Astrocyte of the hippocampus (primary cell): ENCODE results near the gene ADGRL2.

Experiments
- DNase-seq: peaks from one replicate; pipeline ENCODE4 v3.0.0; 2011; ENCODE audit warnings: low read depth, low spot score

The ADGRL2 gene

DNA sequence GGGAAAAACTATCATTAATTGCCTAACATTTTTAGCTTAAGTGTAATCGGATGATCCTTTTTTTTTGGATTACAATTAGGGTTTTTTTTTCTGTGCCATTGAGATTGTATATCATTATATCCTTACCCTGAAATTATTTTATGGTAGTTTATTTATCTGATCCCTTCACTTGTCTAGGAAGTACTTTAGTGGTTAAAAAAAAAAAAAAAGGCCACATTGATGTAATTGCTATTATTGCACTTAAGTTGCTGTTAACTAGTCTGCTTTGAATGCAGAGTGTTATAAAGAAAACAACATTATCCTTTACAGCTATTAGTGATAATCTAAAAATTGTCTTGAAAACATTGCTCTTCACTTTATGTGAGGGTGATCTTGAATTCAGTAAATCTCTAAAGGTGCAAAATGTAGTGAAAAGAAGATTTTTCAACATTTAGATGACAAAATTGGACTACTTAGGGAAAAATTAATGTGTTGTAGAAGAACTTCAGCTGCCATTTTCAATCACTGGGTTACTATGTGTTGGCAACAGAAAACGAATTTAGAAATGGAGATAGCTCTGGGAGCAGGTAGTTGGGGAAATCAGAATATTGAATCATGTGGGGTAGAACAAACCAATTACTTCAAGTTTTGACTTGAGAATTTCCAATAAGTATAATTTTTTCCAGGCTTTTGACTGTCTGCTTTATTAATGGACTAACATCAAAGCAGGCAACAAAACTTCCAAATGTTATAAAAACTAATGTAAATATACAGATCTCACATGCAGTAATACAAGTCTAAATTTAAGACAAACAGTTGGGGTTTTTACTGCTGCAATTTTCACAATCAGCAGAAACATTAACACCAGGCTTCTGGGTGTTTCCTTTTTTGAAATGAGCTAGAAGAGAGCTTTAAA is 5.0 kb downstream of the ADGRL2 start:
- no peak for DNase-seq

DNA sequence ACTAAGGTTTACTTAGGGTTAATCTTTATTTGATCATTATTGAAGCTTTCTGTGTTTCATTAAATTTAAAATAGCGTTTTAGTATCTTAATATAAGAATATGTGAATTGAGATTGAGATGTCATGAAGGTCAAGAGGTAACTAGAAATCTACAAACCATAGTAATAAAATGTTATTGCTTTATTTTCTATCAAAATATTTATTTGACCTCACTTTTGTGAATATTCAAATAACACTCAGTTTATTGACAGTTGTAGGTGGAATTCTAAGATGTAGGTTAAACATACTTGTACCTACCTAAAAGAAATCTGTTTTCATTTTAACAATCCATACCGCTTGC is 5.7 kb downstream of the ADGRL2 start:
- no peak for DNase-seq

DNA sequence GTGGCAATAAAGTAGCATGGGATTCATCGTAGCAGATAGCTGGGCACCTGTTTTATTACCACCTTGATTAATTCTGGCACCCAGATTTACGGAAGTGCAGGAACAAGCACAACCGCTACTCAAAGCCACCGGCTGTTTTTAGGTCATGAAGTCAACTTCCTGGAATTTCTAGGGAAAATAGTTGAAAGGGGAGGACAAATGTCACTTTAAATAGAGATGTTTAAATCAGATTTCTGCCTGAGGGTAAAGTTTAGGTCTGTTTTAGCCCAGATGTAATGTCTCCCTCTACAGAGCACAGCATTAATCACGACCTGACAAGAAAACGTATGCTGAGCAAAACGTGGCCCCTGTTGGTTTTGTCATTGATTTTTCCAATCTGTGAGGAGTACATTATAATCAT is 8.0 kb downstream of the ADGRL2 start:
- no peak for DNase-seq

DNA sequence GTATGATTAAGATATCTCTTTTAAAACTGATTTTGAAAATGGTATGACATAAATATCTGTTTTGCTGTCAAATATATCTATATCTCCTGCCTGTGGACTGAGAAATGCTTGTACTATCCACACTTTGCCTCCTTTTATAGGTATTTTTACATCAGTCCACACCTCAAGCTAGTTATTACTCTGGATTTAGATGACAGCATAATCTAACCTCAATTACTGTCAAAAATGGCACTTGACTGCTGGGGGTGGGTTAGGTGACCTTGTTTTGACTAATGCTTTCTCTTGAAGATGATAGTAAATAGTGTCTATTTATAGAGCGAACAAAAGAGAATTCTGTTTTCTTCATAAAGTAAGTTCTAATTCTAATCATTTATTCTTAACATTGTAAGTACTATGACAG is 9.1 kb downstream of the ADGRL2 start:
- no peak for DNase-seq

DNA sequence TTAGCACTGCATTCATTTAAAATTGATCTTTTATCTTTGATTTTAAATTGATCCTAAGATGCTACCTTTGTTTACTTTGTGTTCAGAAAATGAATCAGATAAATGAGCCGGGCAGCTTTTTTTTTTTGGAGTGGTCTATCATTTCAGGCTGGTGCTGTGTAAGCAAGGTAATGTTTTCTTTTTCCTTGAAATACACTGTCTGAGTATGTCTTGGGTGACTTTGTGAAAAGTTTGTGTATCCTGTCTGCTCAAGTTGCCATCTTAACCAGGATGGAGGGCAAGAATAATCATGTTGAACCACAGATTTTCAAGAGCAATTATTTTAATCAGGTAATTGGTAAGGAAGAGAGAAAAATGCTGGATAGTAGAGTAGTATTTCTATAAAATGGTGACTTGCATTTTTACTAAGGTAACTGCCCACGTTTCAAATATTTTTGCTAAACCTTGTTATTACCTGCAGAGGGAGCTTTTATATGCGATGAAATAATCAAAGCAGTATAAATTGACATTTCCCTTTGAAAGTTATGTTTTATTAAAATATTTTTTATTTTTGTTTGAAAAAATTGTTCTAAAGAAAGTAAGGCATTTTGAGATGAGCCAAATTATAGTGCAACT is 11.1 kb downstream of the ADGRL2 start:
- DNase-seq: no peak

DNA sequence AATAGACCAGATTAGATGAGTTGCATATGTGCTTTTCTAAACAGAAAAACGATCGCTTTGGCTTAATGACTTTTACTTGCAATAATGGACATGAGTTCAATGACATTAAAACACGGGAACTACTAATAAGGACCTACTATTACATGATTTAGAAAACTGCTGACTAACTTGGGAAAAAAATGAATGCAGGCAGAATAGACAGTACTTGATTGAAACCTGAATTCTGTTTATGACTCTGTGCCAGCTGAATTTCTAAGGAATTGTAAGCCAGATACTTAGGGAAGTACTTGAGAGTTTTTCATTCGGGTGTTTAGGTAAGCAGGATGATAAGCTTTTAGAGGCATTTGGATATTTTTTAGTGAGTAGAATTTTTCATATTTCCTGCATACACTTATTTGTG is 12.0 kb downstream of the ADGRL2 start:
- DNase-seq: no peak

DNA sequence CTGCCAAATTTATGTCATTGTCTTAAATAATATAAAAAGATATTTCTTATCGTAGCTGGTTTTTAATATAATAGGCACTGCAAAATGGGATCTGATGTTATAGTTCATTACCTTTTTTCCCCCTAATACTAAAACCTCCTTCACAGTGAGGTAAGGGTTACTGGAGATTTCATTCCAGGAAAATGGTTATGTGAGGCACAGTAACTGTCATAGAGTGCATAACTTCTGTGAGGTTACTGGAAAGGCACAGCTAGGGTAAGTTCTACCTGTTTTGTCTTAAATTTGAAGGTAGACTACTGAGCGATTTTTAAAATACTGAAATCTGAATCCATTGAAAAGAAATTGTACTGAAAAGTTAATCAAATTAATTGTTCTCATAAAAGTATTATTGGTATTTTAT is 13.0 kb downstream of the ADGRL2 start:
- DNase-seq: no peak

DNA sequence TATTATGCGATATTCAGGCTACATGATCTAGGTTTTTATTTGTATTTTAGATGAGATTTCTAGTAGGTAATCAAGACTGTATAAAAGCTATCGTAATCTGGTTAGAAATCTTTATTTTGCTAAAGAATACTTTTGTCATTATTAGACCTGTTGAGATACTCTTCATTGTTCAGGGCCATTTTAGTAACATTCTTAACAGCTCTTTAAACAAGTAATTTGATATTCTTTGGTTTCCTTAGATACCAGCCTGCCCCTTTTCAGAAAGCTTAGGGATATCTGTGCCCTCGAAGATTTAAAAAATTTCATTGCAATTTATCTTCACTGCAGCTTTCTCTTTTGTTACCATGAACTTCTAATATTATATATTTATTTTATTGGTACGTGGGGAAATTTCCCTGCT is 18.9 kb downstream of the ADGRL2 start:
- no peak for DNase-seq

DNA sequence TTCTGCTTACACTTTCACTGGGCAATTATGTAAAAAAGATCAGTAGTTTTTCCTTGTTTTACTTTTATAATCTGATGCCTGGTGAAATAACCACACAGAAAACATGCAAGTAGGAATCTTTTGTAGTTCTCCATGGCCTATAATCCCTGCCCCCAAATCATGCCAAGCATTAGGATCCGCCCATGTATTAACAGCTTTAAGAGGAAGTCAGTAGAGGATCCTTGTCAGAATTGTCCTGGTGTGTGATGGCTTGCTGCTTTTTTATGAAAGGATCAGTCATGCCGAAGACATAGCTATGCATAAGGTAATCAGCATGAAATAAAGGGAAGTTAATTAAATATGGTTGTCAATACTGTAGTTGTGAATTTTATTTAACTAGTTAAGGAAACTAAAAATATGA is 20.0 kb downstream of the ADGRL2 start:
- no peak for DNase-seq

DNA sequence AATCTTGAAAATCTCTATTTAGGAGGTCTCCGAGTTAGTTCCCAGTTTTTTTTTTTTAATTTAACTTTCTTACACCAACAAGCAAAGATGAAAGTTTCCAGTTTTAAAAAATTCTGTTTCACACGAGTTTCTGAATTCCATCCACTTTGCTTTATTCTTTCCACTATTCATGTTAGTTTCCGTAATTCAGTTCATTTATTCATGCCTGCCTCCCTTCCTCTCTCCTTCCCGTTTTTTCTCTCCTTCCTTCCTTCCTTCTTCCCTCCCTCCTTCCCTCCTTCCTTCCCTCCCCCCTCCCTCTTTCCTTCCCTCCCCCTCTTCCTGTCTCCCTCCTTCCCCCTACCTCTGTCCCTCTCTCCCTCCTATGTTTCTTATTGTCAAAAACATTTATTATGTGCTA is 22.3 kb downstream of the ADGRL2 start:
- no peak for DNase-seq

DNA sequence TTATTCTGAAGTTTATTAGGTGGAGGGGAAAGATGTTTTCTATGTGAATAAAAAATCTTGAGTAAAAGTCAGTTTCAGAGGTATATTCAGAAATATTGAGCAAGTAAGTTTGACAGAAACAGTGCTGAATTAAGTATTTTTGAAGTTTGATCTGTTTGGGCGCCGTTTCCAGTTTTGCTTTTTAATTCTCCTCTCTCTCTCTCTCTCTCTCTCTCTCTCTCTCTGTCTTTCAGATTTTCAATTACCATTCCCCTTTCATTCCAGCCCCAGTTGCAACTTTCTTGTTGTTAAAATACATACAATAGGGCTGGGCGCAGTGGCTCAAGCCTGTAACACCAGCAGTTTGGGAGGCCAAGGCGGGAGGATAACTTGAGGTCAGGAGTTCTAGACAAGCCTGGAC is 24.0 kb downstream of the ADGRL2 start:
- DNase-seq: no peak

DNA sequence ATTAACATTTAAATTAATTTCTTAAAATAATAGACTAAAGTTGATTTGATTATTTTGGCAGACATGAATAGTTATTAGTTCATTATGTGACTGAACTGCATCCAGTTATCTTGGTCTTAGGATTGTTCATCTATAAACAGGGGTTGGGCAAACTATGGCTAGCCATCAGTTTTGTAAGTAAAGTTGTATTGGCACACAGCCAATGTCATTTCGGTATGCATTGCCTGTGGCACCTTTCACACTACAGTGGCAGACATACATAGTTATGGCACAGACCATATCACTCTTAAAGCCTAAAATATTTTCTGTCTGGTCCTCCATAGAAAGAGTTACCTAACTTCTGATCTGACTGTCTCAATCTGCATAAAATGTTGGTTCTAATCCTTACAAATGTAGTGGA is 27.2 kb downstream of the ADGRL2 start:
- no peak for DNase-seq

DNA sequence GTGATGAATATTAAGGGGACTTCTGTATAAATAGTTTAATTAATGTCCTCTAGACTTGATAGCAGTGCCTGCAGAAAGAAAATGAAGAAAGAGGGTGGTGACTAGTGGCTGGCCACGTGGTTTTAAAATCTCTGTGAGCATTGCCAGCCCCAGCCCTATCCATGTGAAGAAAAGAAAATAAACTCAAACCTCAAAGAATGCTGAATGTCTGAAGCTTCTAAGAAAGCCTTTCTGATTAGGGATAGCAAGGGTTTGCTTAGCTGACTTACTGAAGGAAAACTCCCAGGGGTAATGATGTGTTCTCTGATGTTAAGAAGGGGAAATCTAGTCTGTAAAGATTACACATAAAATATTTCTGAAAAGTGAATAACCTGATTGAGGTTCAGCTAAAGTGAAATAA is 31.8 kb downstream of the ADGRL2 start:
- peak; percentile 86 for DNase-seq

DNA sequence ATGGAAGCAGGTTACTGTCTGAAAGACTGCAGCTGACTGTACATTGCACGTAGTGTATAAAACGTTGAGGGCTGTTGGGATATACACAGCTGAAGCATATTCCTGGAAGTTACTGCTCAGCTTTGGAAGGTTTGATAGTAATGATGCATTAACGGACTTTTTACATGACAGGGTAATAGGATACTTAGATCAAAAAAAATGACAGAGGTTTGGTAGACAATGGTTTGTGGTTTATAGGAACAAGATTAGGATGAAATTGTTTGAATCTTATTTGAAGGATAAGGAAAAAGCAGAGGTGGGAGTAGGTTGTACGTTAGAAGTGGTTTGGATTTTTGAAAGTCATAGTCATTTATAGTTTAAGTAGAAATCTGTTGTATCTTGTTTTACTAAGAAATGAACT is 33.0 kb downstream of the ADGRL2 start:
- peak; percentile 4 for DNase-seq

DNA sequence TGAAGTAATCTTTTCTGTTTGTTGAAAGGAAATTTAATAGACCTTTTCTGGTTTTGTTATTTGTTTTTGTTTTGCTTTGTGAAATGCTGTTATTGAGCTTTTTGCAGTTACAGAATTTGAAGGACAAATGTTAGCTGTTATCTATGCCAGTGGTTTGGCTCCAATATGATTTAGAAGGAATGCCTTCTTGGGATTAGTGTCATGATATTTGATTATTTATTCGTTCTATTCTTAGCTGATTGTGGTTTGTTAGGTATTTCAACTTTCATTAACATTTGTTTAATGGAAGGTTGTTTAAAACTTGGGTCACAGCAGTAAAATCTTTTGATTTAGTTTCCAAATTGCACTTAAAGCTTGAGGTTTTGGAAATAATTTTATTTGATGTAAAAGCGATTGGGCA is 33.5 kb downstream of the ADGRL2 start:
- DNase-seq: peak; percentile 63

DNA sequence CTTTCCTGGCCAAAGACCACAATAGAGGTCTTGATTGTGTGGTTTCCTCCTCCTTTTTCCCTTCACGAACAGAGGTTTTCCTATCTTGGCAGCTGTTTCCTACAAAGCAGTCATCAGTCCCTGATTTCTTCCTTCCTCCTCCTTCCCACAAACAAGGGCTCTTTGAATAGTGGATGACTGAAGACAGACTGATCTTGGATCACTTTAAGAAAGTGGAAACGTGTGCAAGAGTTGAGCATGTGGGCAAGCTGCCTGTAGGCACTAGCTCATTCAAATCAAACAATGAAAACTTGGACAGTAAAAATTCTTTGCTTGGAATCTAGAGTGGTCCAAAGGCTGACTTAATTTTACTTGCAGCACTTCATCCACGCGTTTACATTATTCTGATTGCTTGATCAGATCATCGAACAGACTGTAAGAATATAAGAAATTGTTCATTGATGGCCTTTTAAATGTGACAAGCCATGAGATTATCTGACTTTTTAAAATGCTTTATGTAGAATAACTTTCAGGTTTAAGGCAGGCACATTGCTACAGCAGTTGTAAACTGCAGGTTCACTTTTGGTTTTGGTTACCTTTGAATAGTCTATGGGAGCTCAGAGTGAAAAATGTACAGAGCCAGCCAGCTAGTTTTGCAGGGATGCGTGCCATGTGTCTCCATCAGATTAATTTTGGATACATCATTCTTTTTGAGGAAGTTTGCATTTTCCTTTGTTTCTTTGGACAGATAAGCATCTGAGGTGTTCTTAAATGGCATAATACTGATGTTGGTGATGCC is 34.4 kb downstream of the ADGRL2 start:
- DNase-seq: peak; percentile 70

DNA sequence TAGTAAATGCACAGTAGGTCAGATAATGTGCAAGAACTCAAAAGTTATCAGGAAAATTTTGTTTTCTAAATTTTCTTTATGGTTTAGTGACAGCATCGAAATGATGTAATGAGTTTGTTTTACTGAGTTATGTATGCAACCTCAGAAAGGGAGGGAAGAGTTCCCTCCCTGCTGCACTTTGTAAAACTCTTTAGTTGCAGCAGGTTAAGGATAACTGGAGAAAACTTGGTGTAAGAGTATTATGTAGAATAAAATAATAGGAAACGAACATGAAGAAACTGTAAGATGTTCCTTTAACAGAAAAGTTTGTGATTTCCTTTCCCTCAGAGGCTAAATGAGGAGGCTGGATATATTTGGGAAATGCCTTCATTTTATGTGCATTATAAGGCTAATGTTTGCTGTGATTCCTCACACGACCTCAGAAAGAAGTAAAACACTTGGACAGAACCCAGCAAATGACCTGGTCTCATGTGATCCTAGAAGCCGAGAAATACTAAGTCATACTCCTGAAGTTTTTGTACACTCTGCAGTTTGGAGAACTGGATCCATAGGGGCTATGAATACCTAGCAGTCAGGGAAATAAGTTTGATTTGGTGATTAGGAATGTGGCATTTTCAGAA is 35.4 kb downstream of the ADGRL2 start:
- DNase-seq: peak; percentile 10

DNA sequence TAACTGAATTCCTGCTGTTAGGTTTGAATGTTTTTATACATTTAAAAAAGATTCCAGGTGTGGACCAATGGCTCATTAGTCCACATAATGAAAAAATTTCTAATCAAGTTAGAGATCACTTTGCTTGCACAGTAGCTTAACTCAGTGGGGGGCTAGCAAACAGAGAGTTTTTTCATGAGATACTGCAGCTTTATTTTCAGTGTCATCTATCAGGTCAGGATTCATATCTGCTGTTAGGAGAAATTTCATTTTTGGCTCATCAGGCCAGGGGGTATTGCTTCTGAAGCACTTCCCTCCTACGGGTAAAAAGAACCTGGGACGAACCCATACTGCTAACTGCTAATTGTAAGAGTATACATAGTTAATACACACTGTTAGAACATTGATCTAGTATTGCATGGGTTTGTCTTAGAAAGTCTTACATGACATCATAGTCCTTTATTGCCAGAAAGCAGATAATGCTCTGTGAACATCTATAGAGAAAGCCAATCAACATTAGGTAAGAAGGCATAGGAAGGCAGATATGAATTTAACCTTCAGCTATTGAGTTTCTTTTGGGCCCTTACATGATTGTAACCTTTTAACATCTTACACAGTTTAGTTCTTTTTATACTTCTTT is 38.0 kb downstream of the ADGRL2 start:
- DNase-seq: no peak

DNA sequence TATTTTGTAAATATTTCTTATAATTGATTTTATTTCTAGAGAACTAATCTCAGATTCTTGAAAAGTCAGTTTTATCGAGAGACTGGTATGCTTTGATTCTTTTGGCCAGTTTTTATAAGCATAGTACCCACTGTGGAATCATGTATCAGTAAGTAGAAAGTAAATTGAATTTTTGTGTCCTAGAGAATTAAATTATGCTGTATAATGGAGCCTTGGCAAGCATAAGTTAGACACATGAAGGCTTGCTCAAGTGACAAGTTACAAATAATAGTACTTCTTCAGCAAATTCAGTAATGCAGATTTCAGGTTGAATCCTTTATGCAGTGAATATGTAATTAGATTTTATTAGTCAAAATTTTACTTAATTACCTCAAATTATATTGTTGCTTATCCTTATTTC is 40.1 kb downstream of the ADGRL2 start:
- no peak for DNase-seq

DNA sequence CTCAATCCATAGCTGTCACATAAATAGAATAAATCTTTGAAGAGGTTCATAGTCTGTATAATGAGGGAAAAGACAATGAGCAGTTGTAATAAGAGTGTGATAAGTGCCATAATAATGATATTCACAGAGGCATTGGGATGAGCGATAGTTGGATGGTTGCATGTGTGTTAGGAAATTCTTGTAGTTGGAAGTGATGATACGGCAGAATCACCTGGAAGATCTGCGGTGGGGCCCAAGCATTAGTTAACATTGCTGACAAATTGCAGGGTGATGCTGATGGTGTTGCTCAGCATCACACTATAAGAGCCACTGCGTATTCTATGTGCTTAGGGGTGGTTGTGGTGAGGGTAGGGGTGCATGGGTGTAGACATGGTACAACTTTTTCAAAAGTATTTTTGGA is 41.1 kb downstream of the ADGRL2 start:
- no peak for DNase-seq

DNA sequence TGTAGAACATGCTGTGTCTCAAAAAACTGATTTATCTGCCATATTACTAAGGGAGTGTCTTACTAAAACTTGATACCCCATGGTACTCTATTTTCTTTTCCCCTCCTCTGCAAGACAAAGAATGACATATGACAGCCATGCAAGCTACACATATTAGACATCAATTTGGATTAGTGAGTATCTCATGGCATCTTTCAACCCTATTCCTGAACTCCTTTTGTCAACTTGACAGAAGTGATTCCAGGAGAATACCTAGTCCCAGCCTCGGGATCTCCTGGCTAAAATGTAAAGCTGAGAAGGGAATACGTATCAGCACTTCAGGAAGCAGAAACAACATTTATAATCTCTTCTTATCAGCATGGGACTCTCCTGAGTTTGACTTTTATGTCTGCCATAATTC is 43.7 kb downstream of the ADGRL2 start:
- no peak for DNase-seq

DNA sequence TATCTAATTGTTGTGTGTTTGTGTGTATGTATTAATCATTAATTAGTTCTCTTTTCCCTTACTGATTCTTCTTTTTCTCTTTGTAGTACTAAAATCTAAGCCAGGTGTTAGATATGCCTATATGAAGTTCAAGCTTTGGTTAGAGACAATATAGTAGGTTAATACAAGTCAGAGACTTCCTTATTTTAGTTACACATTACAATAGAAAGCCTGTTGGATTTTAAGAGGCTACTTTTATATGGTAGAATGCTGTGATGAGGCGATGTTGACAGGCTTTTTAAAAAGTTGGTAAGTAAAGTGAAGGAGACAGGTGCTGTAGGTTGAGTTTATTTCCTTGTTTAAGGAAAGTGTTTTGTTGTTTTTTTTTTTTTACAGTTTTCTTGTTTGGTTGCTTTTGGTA is 45.9 kb downstream of the ADGRL2 start:
- no peak for DNase-seq
